CD1c-positive myeloid dendritic cell (primary cell): ENCODE data around the gene MAPKBP1.
A peak's percentile ranks its signal among the peaks of the same experiment; 100 is the strongest.
"Not testable (repeated sequence)": the region's sequence is repeated elsewhere in the genome, so short reads cannot be mapped to it uniquely, and the experiment has no call there.

Source experiments
- DNase-seq: peaks from one replicate; pipeline ENCODE4 v3.0.0-alpha.2; 2016; ENCODE audit errors: extremely low spot score

The MAPKBP1 gene

DNA sequence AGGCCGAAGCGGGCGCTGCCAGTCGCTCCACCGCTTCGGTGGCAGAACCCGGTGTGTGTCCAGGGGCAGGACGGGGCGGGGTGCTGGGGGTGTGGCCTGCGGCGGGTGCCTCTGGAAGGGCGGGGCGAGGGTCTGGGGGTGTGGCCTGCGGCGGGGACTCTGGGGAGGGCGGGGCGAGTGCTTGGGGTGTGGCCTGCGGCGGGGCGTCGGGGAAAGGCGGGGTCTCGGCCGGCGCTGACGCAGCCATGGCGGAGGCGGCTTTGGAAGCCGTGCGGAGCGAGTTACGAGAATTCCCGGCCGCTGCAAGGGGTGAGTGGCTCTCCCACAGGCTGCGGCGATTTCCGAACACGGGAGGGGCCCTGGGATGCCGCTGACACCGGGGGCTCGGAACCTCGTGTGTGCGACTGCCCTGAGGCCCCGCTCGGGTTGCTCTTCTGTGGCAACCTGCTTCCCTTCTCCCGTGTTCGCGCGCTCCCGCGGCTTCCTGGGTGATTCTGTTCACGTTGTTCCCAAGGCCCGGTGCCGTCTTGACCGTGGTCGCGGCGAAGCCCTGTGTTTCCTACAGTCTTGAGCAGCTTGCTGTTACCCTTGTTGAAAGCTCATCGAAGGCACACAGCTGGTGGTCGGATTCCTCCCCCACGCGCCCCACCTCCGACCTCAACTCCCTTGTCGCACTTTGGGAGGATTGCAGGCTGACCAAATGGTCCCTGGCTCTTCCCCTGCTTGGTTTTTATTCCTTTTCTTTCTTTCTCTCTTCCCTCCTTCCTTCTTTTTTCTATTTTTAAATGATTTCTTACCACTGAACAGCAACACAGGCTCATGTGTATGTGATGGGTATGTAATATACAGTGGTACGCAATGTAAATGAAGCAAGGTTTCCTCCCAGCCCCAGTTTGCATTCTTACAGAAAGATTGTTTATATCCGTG lies 53.9 kb downstream of the MAPKBP1 start, which contains the start of gene JMJD7:
Gene JMJD7, plus strand, starts transcription at position 213 of the 927 bp plus-strand sequence. Its CDS starts 33 bp downstream, at position 246.
- DNase-seq = peak; percentile 96

DNA sequence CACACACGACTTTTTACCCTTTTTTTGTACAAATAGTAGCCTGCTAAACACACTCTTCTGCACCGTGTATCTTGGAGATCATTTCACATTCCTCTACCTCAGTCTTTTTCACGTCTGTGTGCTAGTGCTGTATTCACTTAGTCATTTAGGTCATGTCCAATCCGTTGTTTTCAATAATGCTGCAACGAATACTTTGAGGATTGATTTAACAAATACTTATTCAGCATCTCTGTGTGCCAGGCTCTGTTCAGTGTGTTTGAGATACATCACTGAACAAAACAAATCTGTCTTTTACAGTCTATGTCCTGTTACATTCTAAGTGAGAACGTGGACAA lies 54.5 kb downstream of the MAPKBP1 start:
- no peak for DNase-seq

- DNase-seq = no peak
Observed at GRCh38 chr15:41829959-41830646, 55.8 kb downstream of the MAPKBP1 start.

DNA sequence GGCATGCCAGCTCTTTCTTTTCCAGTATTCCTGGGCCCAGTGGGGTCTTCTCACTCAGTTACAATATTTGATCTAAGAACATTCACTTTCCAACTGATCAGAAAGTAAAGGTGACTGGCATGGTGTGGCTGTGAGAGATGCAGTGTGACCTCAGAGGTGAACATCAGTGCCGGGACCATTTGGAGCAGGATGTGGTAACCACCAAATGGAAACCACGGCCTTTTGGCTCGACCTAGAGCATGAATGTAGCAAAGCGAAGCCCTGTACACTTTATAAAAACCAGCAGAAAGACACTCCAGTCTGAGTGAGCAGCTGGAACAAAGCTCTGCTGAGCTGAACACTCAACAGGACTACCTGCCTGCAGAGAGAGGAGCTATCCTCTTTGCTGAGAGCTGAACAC lies 57.0 kb downstream of the MAPKBP1 start:
- DNase-seq = not testable (repeated sequence)

DNA sequence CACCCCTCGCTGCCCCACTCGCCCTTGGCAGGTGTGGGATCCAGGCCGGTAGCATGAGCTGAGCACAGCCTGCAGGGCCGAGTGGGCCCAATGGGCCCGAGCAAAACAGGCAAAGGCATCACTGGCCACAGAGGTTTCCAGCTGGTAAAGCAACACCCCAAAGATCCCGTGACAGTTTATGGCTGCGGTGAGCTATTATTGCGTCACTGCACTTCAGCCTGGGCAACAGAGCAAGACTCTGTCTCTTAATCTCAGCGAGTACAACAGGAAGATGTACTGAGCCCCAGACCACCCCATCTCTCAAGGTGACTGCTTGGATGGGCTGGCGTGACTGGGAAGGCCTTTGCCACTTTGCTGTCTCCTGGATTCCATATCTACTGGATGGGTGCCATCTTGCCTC lies 57.9 kb downstream of the MAPKBP1 start:
- DNase-seq = no peak

GRCh38 chr15:41832875-41833274 lies 58.6 kb downstream of the MAPKBP1 start:
- no peak for DNase-seq

- no peak for DNase-seq
Observed at GRCh38 chr15:41834096-41834495, 59.8 kb downstream of the MAPKBP1 start.

- DNase-seq = no peak
Observed at GRCh38 chr15:41836073-41836472, 61.8 kb downstream of the MAPKBP1 start.

- DNase-seq = no peak
Observed at GRCh38 chr15:41836713-41837454, 62.6 kb downstream of the MAPKBP1 start.

- DNase-seq = no peak
Observed at GRCh38 chr15:41838400-41838897, 64.2 kb downstream of the MAPKBP1 start, which contains the start of gene PLA2G4B. Gene PLA2G4B, plus strand, starts transcription at chr15:41838847. Its CDS starts 67 bp downstream, at chr15:41838914.

DNA sequence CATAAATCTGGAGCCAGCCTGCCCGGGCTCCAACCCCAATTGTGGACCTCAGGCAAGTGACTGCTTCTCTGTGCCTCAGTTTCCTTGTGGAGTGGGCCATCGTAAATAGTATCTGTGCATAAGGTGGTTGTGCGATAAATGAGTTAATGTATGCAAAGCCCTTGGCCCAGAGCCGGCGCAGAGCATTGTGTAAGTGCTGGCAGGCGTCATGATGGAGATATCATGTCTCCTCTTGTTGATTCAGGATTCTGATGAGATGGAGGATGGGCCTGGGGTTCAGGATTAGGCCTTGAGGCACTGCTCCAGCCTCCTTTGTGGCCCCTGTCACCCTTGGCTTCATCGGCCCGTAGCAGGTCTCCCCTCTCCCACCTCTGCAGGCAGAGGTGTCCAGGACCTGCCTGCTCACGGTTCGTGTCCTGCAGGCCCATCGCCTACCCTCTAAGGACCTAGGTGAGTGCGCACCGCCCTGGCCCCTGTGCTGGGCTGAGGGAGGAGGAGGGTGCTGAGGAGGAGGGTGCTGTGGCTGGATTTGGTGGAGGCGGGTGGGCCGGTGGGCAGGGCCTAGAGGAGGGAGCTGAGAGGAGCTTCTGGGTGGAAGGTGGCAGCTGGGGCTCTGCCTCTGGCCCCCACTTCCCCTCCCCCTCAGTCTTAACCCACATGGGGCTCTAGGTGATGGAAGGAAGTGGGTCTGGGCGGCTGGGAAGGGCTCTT lies 65.7 kb downstream of the MAPKBP1 start:
- no peak for DNase-seq

DNA sequence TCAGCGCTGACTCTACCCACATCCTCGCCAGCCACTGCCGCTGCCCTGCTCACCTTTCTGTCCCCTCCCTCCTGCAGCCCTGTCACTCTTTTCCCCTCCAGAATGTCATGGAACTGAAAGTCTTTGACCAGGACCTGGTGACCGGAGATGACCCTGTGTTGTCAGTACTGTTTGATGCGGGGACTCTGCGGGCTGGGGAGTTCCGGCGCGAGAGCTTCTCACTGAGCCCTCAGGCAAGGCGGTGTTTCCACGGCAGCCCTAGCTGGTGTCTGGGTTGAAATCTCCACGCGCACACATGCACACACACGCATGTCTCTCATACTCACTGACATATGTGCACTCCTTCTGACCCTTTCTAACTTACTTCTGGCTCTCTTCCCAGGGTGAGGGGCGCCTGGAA lies 66.4 kb downstream of the MAPKBP1 start:
- DNase-seq = no peak

DNA sequence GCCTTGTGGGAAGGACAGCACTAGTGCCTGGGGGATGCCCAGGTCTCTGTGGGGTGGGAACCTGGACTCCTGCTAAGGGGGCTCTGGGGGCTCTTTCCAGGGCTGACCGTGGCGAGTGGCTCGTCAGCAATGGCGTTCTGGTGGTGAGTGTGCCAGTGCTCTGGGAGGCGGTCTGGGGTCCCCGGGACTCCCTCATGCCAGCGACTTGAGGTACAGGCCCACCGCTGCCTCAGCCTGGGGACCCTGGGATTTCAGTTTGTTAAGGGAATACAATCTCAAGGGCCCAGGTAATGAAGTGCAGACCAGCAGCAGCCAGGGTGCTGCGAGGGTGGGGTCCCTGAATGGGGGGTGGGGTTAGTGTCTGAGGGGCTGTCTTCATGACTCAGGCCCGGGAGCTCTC lies 66.8 kb downstream of the MAPKBP1 start:
- no peak for DNase-seq

DNA sequence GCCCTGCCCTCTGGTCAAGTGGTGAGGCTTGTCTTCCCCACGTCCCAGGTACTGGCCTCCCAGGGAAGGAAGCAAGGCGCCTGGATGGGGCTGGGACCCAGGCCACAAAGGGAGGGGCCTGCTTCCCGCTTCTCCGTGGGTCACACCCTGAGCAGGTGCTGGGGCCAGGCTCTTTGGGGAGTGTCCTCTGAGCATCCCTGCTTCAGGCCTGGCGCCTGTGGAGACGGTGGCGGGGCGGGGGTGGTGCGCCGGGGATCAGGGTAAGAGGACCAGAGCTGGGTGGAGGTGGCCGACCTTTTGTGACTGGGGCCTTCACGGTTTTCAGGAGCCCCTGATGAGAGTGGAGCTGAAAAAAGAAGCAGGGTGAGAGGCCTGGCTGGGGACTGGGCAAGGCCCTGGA lies 67.9 kb downstream of the MAPKBP1 start:
- no peak for DNase-seq

GRCh38 chr15:41843571-41843970 lies 69.3 kb downstream of the MAPKBP1 start:
- no peak for DNase-seq

DNA sequence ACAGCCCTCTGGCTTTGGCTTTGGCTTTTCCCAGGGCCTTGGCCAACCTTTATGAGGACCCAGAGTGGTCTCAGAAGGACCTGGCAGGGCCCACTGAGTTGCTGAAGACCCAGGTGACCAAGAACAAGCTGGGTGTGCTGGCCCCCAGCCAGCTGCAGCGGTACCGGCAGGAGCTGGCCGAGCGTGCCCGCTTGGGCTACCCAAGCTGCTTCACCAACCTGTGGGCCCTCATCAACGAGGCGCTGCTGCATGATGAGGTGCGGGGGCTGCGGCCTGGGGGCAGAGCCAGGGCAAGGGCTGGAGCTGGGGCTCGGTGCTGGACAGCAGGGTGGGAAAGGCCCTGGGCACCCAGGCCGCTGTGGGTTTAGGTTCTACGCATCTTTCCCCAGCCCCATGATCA lies 70.5 kb downstream of the MAPKBP1 start:
- no peak for DNase-seq

GRCh38 chr15:41847206-41847605 lies 72.9 kb downstream of the MAPKBP1 start:
- no peak for DNase-seq

GRCh38 chr15:41847981-41848380 lies 73.7 kb downstream of the MAPKBP1 start:
- DNase-seq = no peak

- no peak for DNase-seq
Observed at GRCh38 chr15:41848631-41849030, 74.3 kb downstream of the MAPKBP1 start.

GRCh38 chr15:41849204-41849603 lies 74.9 kb downstream of the MAPKBP1 start:
- DNase-seq = no peak

- no peak for DNase-seq
Observed at GRCh38 chr15:41849861-41850260, 75.6 kb downstream of the MAPKBP1 start.
